NCI-H146 treated with DMSO at 0.1 percent for 48 hours (cell line): ENCODE data around the gene JAG2.
A peak's percentile ranks its signal among the peaks of the same experiment; 100 is the strongest.

Source experiments
- DNase-seq: peaks from one replicate; lab custom pipeline; 2025; ENCODE audit not compliant: unreplicated experiment; lab: John Stamatoyannopoulos, UW

The JAG2 gene

DNA sequence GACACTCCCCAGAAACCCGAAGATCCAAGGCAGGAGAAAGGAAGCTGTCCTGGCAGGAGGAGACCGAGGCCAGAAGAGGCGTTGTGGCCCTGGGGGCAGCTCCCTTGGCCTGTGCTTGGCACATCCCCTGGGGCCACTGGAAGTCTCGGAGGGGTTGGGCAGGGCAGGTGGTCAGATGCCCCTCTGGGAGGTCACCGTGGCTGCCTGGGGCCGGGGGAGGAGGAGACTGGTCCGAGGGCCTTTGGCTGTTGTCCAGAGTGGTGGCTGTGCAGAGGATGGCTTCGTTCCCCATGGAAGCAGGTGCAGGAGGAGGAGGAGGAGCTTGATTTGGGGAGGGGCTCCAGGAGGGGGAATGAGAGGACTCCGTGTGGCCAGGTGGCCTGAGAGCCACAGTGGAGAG is 15.9 kb upstream of the JAG2 start:
- peak; percentile 92 for DNase-seq

DNA sequence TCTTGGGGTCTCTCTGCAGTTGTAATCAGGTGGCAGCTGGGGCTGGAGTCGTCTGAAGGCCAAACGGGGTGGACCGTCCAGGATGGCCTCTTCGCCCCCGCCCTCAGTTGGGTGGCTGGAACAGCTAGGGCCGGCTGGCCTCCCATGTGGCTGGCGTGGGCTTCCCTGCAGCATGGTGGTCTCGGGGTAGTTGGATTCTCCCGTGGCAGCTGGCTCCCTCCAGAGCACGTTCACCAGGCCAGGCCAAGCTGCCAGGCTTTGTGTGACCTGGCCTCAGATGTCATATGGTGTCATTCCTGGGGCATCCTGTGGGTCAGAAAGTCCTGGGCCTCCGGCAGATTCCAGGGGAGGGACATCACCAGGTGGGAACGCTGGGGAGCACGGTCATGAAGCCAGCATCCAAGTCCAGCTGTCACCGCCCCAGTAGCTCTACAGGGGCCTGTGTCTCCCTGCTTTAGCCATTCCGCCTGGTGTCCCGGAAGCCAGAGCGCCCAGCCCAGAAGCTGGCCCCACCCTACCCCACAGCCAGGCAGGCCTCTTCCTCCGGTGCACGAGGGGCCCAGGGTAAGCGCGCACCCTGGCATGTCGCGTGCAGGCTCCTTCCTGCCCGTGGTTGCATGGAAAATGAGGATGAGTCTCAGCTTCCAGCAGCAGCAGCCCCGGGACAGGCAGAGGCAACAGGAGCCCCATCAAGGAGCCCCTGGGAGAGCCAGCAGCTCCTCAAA is 13.9 kb upstream of the JAG2 start:
- DNase-seq = no peak

DNA sequence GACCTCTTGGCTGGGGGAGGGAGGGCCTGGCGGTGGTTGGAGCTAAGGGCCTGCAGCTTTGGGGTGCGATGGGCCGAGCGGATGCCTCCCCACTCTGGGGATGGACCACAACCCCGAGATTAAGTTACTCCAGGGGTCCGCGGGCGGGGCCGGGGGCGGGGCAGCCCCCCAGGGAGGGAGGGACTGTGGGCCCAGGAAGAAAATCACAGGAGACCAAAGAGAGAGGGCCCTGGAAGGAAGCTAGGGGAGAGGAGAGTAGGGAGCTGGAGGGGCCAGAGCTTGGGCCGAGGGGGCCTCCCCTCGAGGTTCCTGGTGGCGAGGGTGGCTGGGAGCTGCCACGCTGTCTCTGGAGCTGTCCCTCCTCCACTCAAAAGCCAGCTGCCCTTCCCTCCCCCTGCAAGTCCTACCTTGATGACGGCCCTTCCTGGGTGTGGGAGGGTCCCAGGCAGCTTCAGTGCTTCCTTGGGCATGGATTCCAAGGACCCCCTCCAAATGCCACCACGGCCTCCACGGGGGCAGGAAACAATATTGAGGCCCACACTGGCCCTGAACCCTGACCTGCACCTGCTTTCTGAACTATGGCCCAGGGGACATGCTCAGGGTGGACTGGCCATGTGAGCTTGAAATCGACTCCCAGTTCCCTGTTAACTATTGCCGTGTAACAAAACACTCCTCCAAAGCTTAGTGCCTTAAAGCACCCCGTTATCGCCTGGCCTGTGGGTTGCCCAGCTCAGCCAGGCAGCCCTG is 13.1 kb upstream of the JAG2 start:
- no peak for DNase-seq

- peak; percentile 60 for DNase-seq
Measured at GRCh38 chr14:105180592-105181548, 12.3 kb upstream of the JAG2 start, which contains the start of gene NUDT14. TSS of gene NUDT14 (minus strand) at chr14:105181312. CDS start at chr14:105181209, 103 bp downstream.

GRCh38 chr14:105179191-105179590 is 10.6 kb upstream of the JAG2 start:
- no peak for DNase-seq

DNA sequence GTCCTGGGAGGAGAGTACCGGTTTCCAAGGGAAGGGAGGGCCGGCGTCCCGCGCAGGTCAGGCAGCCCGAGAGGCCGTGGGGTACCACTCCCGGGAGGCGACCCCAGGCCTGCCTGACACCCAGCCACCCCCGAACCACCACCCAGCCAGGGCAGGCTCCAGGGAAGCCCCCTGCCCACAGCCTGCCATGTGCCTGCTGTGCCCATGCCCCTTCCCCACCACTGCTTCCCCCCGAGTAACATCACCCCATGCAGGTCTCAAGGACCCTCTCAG is 10.2 kb upstream of the JAG2 start:
- no peak for DNase-seq

DNA sequence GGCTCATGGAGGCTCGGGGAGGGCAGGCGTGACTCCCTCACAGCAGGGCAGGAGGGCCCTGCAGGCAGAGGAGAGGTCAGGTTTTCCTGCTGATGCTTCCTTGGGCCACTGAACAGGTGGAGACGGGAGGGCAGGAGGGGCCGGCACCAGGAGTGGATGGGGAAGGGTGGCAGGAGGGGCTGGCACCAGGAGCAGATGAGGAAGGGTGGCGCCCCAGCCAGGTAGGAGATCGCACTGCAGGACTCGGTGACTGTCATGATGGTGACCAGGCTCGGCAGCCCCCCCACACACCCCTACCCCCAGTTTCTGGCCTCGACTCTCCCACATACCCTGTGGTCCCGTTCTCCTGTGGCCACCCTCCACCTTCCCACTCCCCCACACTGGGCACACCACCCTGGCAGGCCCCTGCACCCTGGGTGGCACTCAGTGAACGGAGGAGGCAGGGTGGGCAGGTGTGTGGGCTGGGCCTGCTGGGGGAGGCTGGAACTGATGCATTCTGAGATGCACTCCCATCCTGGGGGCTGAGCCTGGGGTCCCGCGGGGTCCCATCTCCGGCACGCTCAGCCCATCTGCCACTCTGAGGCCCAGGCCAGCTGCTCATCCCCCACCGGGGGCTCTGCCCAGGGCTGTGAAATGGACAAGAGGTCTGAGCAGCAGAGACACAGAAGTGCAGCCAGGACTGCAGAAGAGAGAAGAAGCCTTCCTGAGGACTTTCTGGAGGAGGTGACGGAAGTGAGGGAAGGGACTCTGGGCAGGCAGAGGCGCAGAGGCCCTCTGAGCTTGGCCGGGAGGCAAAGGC is 9.7 kb upstream of the JAG2 start:
- DNase-seq = no peak

DNA sequence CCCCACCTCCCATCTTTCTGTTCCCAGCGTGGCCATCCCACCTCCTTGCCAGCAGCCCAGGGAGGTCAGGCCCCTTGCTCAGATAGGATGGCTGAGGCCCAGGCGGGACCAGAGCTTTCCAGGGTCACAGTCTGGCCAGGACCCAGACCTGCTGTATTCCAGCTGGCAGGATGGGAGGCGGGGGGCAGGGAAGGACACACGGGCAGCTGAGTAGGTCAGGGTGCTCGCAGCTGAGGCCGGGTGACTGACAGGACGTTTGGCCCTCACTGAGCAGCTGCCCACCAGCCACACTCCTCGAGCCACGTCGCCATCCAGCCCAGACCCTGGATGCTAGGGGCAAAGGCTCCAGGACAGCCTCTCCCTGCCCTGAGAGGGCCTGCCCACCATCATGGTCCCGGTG is 8.5 kb upstream of the JAG2 start:
- DNase-seq = no peak

GRCh38 chr14:105176513-105176912 is 7.9 kb upstream of the JAG2 start:
- DNase-seq = no peak

GRCh38 chr14:105173901-105174894 is 5.6 kb upstream of the JAG2 start:
- no peak for DNase-seq

DNA sequence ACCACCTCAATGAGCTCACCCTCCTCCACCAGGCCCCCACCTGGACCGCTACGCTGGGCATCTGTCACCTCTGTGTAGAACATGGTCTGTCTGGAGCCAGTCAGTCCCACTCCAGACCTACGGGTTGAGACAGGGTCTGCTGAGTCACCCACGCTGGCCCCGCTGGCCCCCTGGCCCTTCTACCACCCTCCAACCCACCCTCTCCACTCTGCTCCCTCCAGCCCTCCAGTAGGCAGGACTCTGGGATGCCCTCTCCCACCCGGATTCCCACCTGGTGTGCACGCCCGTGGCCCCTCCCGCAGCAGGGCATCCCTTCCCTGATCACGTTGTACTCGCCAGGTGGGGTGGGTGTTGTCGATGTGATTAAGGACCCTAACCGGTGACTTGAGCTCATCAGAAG is 4.6 kb upstream of the JAG2 start:
- no peak for DNase-seq

DNA sequence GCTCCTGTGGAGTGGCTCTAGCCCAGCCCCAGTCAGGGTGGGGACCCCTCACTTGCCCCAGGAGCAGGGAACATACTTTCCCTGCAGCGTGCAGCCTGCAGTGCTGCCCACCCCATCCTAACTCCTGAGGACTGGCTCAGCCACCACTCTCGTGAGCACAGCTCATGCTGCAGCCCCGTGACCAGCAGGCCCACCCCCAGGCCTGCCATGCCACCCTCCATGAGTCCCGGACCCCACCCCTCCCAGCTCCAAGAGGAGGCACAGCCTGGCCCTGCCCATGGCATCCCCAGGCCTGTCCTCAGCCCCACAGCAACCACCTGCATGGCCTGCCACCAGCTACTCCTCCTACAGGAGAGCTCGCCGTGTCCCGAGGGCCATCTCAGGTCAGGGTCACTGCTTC is 3.9 kb upstream of the JAG2 start:
- no peak for DNase-seq

DNA sequence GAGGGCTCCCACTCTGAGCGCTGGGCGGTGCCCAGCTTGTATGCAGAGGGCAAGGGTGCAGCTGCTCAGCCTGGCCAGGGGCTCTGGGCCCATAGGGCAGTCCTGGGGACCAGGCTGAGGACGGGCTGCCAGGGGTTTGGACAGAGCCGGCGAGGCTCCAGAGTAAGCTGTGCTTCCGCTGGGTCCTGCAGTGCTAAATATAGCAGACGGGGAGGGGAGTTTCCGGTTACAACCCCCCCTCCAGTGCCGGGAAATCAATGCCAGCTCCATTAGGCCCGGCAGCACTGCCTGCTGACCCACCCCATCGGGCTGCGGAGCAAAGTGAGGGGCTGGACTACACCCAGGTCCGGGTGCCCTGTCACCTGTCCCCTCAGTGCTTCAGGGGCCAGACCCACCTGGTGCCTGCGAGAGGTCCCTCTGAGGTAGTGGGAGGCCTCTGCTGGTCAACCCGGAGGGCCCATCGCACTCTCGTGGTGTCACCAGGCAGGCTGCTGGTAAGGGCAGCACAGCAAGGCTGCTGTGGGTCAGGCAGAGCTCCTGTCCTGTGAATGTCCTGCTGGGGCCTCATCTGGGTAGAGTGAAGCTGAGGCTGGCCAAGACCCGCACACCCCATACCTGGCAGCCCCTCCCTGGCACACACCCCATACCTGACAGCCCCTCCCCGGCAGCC is 2.6 kb upstream of the JAG2 start:
- peak; percentile 43 for DNase-seq

- no peak for DNase-seq
Measured at GRCh38 chr14:105169776-105170655, 1.4 kb upstream of the JAG2 start.

- no peak for DNase-seq
Measured at GRCh38 chr14:105168979-105169507, 467 bp upstream of the JAG2 start.

- DNase-seq = no peak
Measured at GRCh38 chr14:105168093-105168420, 519 bp downstream of the JAG2 start.

DNA sequence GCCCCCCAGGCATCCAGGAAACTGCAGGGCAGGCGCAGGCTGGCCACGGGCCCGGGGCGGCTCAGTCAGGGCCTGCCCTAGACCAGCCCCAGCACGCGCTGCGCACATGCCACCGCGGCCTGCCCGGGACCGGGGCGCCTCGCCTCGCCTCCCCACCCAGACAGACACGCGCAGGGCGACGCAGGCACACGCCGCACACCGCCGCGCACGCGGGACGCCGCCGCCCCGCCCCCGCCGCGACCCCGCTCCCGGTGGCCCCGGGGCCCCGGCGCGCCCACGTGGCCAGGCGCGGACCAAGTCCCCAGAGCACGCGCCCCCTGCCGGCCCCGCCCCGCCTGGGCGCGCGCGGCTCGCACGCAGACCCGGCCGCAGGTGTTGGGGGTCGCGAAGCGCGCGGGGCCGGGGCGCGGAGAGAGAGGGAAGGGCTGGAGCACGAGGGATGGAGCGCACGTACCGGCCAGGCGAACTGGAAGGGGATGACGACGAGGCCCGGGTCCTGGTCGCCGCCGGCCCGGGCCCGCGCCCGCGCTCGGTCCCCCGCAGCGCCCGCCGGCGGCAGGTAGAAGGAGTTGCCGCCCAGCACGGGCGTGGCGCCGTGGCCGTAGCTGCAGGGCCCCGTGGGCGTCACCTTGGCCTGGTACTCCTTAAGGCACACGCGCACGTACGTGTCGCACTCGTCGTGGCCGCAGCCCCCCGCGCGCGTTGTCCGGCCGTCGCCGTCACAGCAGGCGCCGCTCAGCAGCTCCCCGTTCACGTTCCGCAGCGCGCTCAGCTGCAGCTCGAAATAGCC is 1.1 kb downstream of the JAG2 start:
- DNase-seq = no peak
